ENCODE data around the gene PCA3. TPM values are rescaled to one million over a fixed set of nuclear protein-coding genes. Genes with fewer than 3 reads are reported as not detected.

PCA3 gene
- total RNA-seq, 4 donors from 2014 or later: not detected

- peaks cover 0 to 5% (median 3%) of the 10 kb centered on the region in 3 donors for H3K4me1 ChIP-seq
- 58% methylated on average over 3 of the region's 3 CpGs for WGBS, 2 donors
These were observed 44.0 kb upstream of the PCA3 start for GRCh38 chr9:76720245-76720644.

GRCh38 chr9:76725011-76725546 is 39.2 kb upstream of the PCA3 start:
- Histone ChIP-seq H3K27me3 (no peaks in the 10 kb centered on the region), H3K27ac (no peak overlapping the region), H3K4me1 (no peaks in the 10 kb centered on the region), H3K4me3 (no peak overlapping the region), H3K36me3 (no peaks in the 10 kb centered on the region), H3K9me3 (no peaks in the 10 kb centered on the region)
- TF ChIP-seq POLR2A (IDR thresholded peaks at IDR 0.05) (no peak), CTCF (IDR thresholded peaks at IDR 0.05) (no peak)
- intact Hi-C loops (cut with DNase I): no loop called here
- no peak for DNase-seq
- 26 to 32% methylated on average over 4 of the region's 4 CpGs for WGBS, 2 donors

More at GRCh38 chr9:76720245-76720644, 44.0 kb upstream of the PCA3 start:
- TF ChIP-seq POLR2A (IDR thresholded peaks at IDR 0.05): no peak
- TF ChIP-seq CTCF (IDR thresholded peaks at IDR 0.05): no peak
- Histone ChIP-seq H3K36me3 (no peaks in the 10 kb centered on the region), H3K9me3 (no peaks in the 10 kb centered on the region), H3K27ac (no peak overlapping the region), H3K4me3 (no peak overlapping the region), H3K27me3 (no peaks in the 10 kb centered on the region)
- DNase-seq: no peak
- intact Hi-C loops (cut with DNase I): no loop called here

GRCh38 chr9:76725885-76726284 is 38.4 kb upstream of the PCA3 start:
- no peak for TF ChIP-seq POLR2A (IDR thresholded peaks at IDR 0.05)
- TF ChIP-seq CTCF (IDR thresholded peaks at IDR 0.05): no peak
- Histone ChIP-seq H3K27ac (no peak overlapping the region), H3K4me1 (no peaks in the 10 kb centered on the region), H3K36me3 (no peaks in the 10 kb centered on the region), H3K4me3 (no peak overlapping the region), H3K27me3 (no peaks in the 10 kb centered on the region), H3K9me3 (no peaks in the 10 kb centered on the region)
- 40% methylated on average over 6 of the region's 6 CpGs; no CpG with 5 or more reads in 1 of the 2 donors for WGBS, 2 donors
- no peak for DNase-seq
- intact Hi-C loops (cut with DNase I): no loop called here

GRCh38 chr9:76729116-76729515 is 35.1 kb upstream of the PCA3 start:
- TF ChIP-seq CTCF (IDR thresholded peaks at IDR 0.05) (no peak), POLR2A (IDR thresholded peaks at IDR 0.05) (no peak)
- Histone ChIP-seq H3K4me1 (no peaks in the 10 kb centered on the region), H3K4me3 (no peak overlapping the region), H3K27ac (no peak overlapping the region), H3K27me3 (no peaks in the 10 kb centered on the region), H3K36me3 (no peaks in the 10 kb centered on the region), H3K9me3 (no peaks in the 10 kb centered on the region)
- DNase-seq: no peak
- intact Hi-C loops (cut with DNase I): no loop called here
- 77 to 92% methylated on average over 3 of the region's 3 CpGs for WGBS, 2 donors

GRCh38 chr9:76729980-76730737 is 34.1 kb upstream of the PCA3 start:
- no peaks in the 10 kb centered on the region for H3K9me3 ChIP-seq
- H3K4me3 ChIP-seq: no peak overlapping the region
- no peak overlapping the region for H3K27ac ChIP-seq
- no peaks in the 10 kb centered on the region for H3K4me1 ChIP-seq
- TF ChIP-seq CTCF (IDR thresholded peaks at IDR 0.05): no peak
- TF ChIP-seq POLR2A (IDR thresholded peaks at IDR 0.05): no peak
- intact Hi-C loops (cut with DNase I): no loop called here
- H3K36me3 ChIP-seq: no peaks in the 10 kb centered on the region
- no peaks in the 10 kb centered on the region for H3K27me3 ChIP-seq
- no peak for DNase-seq
- WGBS, 2 donors: 63 to 71% methylated on average over 8 of the region's 8 CpGs
